Measurements from ENCODE around the gene LRGUK.

Gene LRGUK

DNA sequence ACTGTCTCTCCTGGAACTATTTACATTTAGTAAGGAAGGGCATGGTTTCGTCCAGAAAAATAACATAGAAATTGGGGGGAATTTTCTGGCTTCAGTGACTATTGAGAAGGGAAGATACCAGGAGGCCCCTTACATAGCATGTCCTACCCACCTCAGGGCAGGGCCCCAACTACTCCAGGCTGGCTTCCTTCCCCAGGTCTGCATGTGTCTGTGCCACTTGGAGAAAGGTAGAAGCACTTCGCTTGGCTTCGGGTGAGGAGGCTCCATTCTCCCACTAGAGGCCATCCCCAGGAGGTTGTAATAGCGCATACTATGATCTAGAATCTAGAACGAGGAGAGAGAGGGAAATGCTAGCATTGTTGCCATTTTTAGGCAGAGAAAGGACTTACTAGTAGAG lies 14.7 kb downstream of the LRGUK start:
- Histone ChIP-seq H3K4me3 (no peak overlapping the region), H3K27ac (no peak overlapping the region)
- DNase-seq (ENCODE audit: low spot score), result no peak
- TF ChIP-seq, protein P1, sequence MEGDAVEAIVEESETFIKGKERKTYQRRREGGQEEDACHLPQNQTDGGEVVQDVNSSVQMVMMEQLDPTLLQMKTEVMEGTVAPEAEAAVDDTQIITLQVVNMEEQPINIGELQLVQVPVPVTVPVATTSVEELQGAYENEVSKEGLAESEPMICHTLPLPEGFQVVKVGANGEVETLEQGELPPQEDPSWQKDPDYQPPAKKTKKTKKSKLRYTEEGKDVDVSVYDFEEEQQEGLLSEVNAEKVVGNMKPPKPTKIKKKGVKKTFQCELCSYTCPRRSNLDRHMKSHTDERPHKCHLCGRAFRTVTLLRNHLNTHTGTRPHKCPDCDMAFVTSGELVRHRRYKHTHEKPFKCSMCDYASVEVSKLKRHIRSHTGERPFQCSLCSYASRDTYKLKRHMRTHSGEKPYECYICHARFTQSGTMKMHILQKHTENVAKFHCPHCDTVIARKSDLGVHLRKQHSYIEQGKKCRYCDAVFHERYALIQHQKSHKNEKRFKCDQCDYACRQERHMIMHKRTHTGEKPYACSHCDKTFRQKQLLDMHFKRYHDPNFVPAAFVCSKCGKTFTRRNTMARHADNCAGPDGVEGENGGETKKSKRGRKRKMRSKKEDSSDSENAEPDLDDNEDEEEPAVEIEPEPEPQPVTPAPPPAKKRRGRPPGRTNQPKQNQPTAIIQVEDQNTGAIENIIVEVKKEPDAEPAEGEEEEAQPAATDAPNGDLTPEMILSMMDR (IDR thresholded peaks at IDR 0.05), result no peak

DNA sequence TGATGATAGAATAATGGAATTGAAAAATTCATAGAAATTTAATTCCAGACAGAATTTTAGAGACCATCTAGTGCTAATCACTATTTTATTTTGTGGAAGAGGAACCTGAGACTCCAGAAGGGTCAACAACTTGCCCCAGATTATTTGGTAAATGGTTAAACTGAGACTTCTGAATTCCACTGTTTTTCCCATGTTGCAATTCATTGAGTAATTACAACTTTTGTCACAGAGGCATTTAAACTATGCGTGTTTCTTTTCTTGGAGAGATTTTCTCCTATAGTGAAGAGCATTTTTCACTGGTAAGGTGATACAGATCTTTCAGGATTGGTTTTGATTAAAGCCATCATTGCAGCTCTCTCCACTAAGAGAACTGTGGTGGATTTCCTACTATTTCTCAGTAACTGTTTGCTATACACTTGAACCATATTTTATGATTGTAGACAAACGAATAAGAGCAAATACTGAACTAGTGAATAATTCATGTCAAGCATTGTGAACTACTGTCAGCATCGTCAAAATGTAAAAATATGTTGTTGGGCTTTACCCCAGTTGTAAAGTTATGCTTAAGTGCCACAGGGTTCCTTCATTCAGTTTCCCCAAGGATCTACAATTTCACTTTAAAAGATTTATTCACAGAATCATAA lies 26.5 kb downstream of the LRGUK start:
- TF ChIP-seq, protein P1 (IDR thresholded peaks at IDR 0.05), result no peak
- Histone ChIP-seq H3K27ac (no peak overlapping the region), H3K4me3 (no peak overlapping the region)
- no peak for DNase-seq (ENCODE audit: low spot score)

DNA sequence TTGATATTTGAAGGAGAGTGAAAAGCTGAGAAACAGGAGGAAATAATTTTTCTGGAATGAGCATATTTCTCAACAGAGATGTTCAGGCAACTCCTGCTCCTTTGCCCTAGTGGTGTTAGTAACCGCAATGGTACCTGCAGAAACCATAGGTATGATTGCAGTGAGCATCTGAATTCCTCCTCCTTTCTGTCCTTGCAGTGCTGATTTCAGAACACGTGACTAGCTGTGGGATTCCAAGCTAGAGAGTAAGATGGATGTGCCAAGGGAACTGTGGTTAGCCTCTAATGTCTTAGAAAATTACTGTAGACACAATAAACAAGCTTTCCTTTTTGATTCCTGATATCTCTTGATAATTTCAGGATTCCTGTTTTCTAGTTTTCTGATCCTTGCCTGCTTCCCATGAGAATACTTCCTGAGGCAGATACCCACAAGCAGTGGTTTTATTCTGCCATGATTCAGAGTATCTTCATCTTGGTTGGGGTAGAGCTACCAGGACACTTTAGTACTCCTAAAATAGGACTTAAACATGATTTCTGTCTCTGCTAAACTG lies 27.5 kb downstream of the LRGUK start:
- H3K27ac ChIP-seq, result no peak overlapping the region
- H3K4me3 ChIP-seq, result no peak overlapping the region
- no peak for DNase-seq (ENCODE audit: low spot score)
- TF ChIP-seq, protein P1 (IDR thresholded peaks at IDR 0.05), result no peak

DNA sequence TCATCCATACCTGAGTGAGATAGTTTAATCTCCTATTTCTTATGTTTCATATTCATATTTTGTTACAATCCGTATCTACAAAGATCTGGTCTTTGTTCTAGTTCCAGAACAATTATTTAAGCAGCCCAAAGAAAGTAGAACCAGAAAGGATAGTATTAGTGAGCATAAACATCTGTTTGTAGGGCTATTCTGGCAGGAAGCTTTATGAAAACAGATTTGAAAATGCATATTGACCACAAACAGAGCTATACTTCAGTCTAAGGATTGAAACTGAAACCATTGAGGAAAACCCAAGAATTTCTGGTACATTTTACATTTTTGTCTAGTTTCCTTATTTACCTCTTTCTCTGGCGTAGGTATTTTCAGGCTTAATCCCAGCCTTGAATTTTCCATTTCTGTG lies 28.1 kb downstream of the LRGUK start:
- no peak overlapping the region for H3K27ac ChIP-seq
- no peak for DNase-seq (ENCODE audit: low spot score)
- H3K4me3 ChIP-seq, result no peak overlapping the region
- TF ChIP-seq, protein P1 (IDR thresholded peaks at IDR 0.05), result no peak

DNA sequence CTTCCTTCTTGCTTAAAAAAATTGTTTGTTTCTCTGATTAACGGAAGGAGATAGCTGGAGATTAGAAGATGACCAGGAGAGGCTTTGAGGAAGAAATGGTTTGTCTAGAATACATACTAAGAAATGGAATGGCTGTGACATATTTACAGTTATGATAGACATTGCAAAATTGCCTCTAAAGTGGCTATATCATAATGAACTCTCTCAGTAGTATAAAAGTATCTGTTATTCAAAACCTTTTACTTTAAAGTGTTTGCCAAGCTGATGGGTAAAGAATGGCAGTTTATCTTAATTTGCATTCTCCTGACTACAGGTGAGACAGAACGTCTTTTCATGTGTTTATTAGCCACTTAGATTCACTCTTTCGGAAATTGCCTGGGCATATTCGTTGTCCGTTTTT lies 28.7 kb downstream of the LRGUK start:
- no peak for DNase-seq (ENCODE audit: low spot score)
- H3K27ac ChIP-seq, result no peak overlapping the region
- no peak overlapping the region for H3K4me3 ChIP-seq
- TF ChIP-seq, protein P1 (IDR thresholded peaks at IDR 0.05), result no peak

DNA sequence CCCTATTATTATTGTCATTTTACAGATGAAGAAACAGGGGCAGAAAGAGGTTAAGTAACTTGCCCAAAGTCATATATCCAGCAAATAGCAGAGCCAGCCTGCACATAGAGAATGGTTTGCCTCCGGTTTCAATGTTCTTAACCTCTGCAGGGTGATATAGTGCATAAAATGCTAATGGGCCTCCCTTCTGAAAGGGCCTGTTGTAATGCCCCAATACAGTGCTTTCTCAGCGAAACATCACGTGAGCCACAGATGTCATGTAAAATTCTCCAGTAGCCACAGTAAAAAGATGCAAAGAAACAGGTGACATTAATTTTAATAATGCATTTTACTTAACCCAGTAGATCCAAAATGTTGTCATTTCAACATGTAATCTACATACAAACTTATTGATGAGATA lies 38.1 kb downstream of the LRGUK start:
- Histone ChIP-seq H3K27ac (no peak overlapping the region), H3K4me3 (no peak overlapping the region)
- no peak for DNase-seq (ENCODE audit: low spot score)
- TF ChIP-seq, protein P1 (IDR thresholded peaks at IDR 0.05), result no peak

DNA sequence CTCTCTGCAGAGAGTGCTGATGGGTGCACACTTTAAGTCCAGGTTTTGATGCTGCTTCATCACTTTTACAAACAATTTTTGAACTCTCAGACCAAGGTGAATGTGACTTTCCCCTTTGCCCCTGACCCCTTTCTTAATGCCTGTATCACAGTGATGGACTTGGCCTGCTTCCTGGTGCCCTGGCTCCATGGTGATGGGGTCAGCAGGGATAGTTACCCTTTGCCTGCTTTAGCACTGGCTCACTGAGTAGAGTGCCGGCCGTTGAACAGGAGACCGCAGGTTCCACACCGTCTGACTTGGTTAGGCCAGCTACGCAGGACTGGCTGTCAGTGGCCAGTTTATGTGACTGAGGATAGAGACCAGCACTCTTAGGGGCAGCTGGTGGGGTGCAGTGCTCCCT lies 40.1 kb downstream of the LRGUK start:
- TF ChIP-seq, protein P1 (IDR thresholded peaks at IDR 0.05), result no peak
- DNase-seq (ENCODE audit: low spot score), result no peak
- H3K27ac ChIP-seq, result no peak overlapping the region

More for the DNA sequence above, 40.1 kb downstream of the LRGUK start:
- H3K4me3 ChIP-seq, result no peak overlapping the region

All from coronary artery (tissue), 2 donors.